Gastrocnemius medialis (tissue), 4 donors: ENCODE data around the gene CFAP161. TPM values are rescaled to one million over a fixed set of nuclear protein-coding genes. Genes with fewer than 3 reads are reported as not detected.

Experiments
- ATAC-seq, 2 donors: fragments of 150-250 bp; one replicate each; pipeline ENCODE4 v1.9.1; 2016
- DNase-seq, 2 donors: peaks; one replicate each; pipeline ENCODE4 v3.0.0-alpha.2; 2019
- H3K27ac ChIP-seq, 4 donors: fragments of 200-600 bp; sonication (generic); 1 replicate in 1 of 4; 2 replicates in 3 of 4; pipeline ENCODE4 v1.5.1; 2016 to 2018; ENCODE audit warnings: mild to moderate bottlenecking in 2 of 4, moderate library complexity in 1 of 4
- H3K27me3 ChIP-seq, 3 donors: fragments of 200-600 bp; sonication (generic) in 2 of 3; 1 replicate in 1 of 3; 2 replicates in 2 of 3; pipeline versions ENCODE4 v1.5.1 to v1.6.0; 2016 to 2019; ENCODE audit warnings: mild to moderate bottlenecking in 1 of 3, moderate library complexity in 1 of 3
- H3K36me3 ChIP-seq, 2 donors: fragments of 200-600 bp; sonication (generic) in 1 of 2; one replicate each; pipeline ENCODE4 v1.5.1; 2017 to 2018
- H3K4me1 ChIP-seq, 2 donors: fragments of 200-600 bp; sonication (generic) in 1 of 2; one replicate each; pipeline ENCODE4 v1.5.1; 2016 to 2017; ENCODE audit warnings: mild to moderate bottlenecking in 2 of 2
- H3K4me3 ChIP-seq, 4 donors: fragments of 200-600 bp; sonication (generic) in 3 of 4; 1 replicate in 1 of 4; 2 replicates in 3 of 4; pipeline ENCODE4 v1.5.1; 2016 to 2019; ENCODE audit warnings: mild to moderate bottlenecking in 2 of 4
- H3K9me3 ChIP-seq, 3 donors: fragments of 200-600 bp; sonication (generic) in 2 of 3; 1 replicate in 1 of 3; 2 replicates in 2 of 3; pipeline ENCODE4 v1.5.1; 2016 to 2019
- CTCF ChIP-seq, 5 experiments: fragments of 450-650 bp in 3 of 5; fragments of 200-600 bp in 2 of 5; sonication (generic) in 2 of 5; IDR thresholded peaks in 4 of 5; conservative IDR thresholded peaks in 1 of 5; 1 replicate in 4 of 5; 2 replicates in 1 of 5; pipeline ENCODE4 v1.5.1; 2016 to 2019; ENCODE audit warnings: antibody characterized with exemption in 5 of 5, mild to moderate bottlenecking in 3 of 5, moderate library complexity in 3 of 5
- POLR2A ChIP-seq, 2 donors: fragments of 450-650 bp; IDR thresholded peaks; one replicate each; pipeline ENCODE4 v1.6.1; 2017; ENCODE audit warnings: antibody characterized with exemption in 2 of 2, mild to moderate bottlenecking in 2 of 2, moderate library complexity in 2 of 2
- in situ Hi-C, 4 donors: fragments of 200-750 bp; cut with MboI; loops; one replicate each; pipeline versions ENCODE4 v1.15.0 to v1.8.0; 2017; ENCODE audit warnings: low sequenced_read_pairs in 4 of 4
- intact Hi-C: fragments of 100-400 bp; cut with DNase I; formaldehyde crosslinking; loops from one replicate; pipeline ENCODE4 v1.15.1; 2023; ENCODE audit warnings: low total_unique reads
- total RNA-seq, 4 donors: library from RNA; depleted of rRNA; stranded (reverse); fragments of >200 nt; gene quantifications; one replicate each; pipeline versions ENCODE4 v1.1.0 to v1.2.3, GENCODE V29; 2016

The CFAP161 gene
- total RNA-seq, 4 donors from 2014 or later: not detected

- Histone ChIP-seq H3K36me3 (no peaks in the 10 kb centered on the region), H3K27me3 (no peaks in the 10 kb centered on the region), H3K9me3 (no peaks in the 10 kb centered on the region), H3K4me3 (no peak overlapping the region), H3K4me1 (peaks cover 0 to 7% of the 10 kb centered on the region in 2 donors), H3K27ac (no peak overlapping the region)
- intact Hi-C loops: no loop called here
- DNase-seq: no peak
- in situ Hi-C loops: loop anchor here in 2 of 4 donors (10.0 kb wide), 1 partner anchor 107 kb away; no protein-coding TSS in a partner anchor
- TF ChIP-seq CTCF (IDR thresholded peaks at IDR 0.05 in 4 of 5, conservative IDR thresholded peaks at IDR 0.05 in 1 of 5): no peak
- TF ChIP-seq POLR2A (IDR thresholded peaks at IDR 0.05): no peak
- no peak for ATAC-seq
Measured at GRCh38 chr15:81101894-81102815, 31.9 kb upstream of the CFAP161 start.

GRCh38 chr15:81103857-81104256 lies 30.2 kb upstream of the CFAP161 start:
- DNase-seq (no peak), ATAC-seq (no peak)
- no peak for TF ChIP-seq CTCF (IDR thresholded peaks at IDR 0.05 in 4 of 5, conservative IDR thresholded peaks at IDR 0.05 in 1 of 5)
- TF ChIP-seq POLR2A (IDR thresholded peaks at IDR 0.05): no peak
- Histone ChIP-seq H3K4me1 (no peaks in the 10 kb centered on the region), H3K9me3 (no peaks in the 10 kb centered on the region), H3K4me3 (no peak overlapping the region), H3K27me3 (no peaks in the 10 kb centered on the region), H3K27ac (no peak overlapping the region), H3K36me3 (no peaks in the 10 kb centered on the region)
- in situ Hi-C loops (loop anchor here in 2 of 4 donors (10.0 kb wide), 1 partner anchor 109 kb away; no protein-coding TSS in a partner anchor), intact Hi-C loops (no loop called here)

GRCh38 chr15:81105545-81105944 lies 28.5 kb upstream of the CFAP161 start:
- in situ Hi-C loops: loop anchor here (5.0 to 10.0 kb wide), 2 partner anchors 111 to 162 kb away; no protein-coding TSS in a partner anchor
- intact Hi-C loops: loop anchor here (5.0 kb wide), 2 partner anchors 47 to 108 kb away; no protein-coding TSS in a partner anchor
- no peak overlapping the region for H3K27ac ChIP-seq

GRCh38 chr15:81106560-81106959 lies 27.5 kb upstream of the CFAP161 start:
- in situ Hi-C loops: loop anchor here (5.0 to 10.0 kb wide), 2 partner anchors 112 to 161 kb away; no protein-coding TSS in a partner anchor
- peak in 1 of 2 donors; percentile 20 for DNase-seq

More at GRCh38 chr15:81105545-81105944, 28.5 kb upstream of the CFAP161 start:
- Histone ChIP-seq H3K4me1 (no peaks in the 10 kb centered on the region), H3K9me3 (no peaks in the 10 kb centered on the region), H3K36me3 (no peaks in the 10 kb centered on the region), H3K27me3 (no peaks in the 10 kb centered on the region), H3K4me3 (no peak overlapping the region)
- TF ChIP-seq CTCF (IDR thresholded peaks at IDR 0.05 in 4 of 5, conservative IDR thresholded peaks at IDR 0.05 in 1 of 5) (no peak), POLR2A (IDR thresholded peaks at IDR 0.05) (no peak)
- DNase-seq (no peak), ATAC-seq (no peak)

More at GRCh38 chr15:81106560-81106959, 27.5 kb upstream of the CFAP161 start:
- Histone ChIP-seq H3K36me3 (no peaks in the 10 kb centered on the region), H3K4me3 (no peak overlapping the region), H3K9me3 (no peaks in the 10 kb centered on the region), H3K4me1 (no peaks in the 10 kb centered on the region), H3K27me3 (no peaks in the 10 kb centered on the region), H3K27ac (no peak overlapping the region)
- TF ChIP-seq CTCF (IDR thresholded peaks at IDR 0.05 in 4 of 5, conservative IDR thresholded peaks at IDR 0.05 in 1 of 5) (peak; percentile 49 to 74 (median 71)), POLR2A (IDR thresholded peaks at IDR 0.05) (no peak)
- intact Hi-C loops: loop anchor here (1.0 to 5.0 kb wide), 3 partner anchors 46 to 160 kb away; no protein-coding TSS in a partner anchor
- ATAC-seq: peak; percentile 78 to 79
